ENCODE data around the gene GRM8. TPM values are rescaled to one million over a fixed set of nuclear protein-coding genes. Genes with fewer than 3 reads are reported as not detected.

GRM8 gene
- total RNA-seq (0.48 TPM), polyA plus RNA-seq (2.1 TPM)

- DNase-seq (ENCODE audit: extremely low spot score): no peak
- Histone ChIP-seq H3K27ac (ENCODE audit: low read depth) (no peak within 1 kb of the TSS), H3K4me1 (ENCODE audit: insufficient read depth) (no peaks in the 10 kb centered on the region), H3K4me3 (ENCODE audit: low read depth, low read length) (peak within 1 kb of the TSS; percentile 55), H3K36me3 (ENCODE audit: insufficient read depth) (no peaks in the 10 kb centered on the region)
- under 1% methylated on average over 62 of the region's 62 CpGs for WGBS
These were observed at the start of gene GRM8 for GRCh38 chr7:127252778-127253280. GRM8 (minus strand) TSS chr7:127252941.

- H3K4me3 ChIP-seq (ENCODE audit: low read depth, low read length): no peak overlapping the region
- DNase-seq (ENCODE audit: extremely low spot score): no peak
These were observed 38.1 kb upstream of the GRM8 start for GRCh38 chr7:127290801-127291361.

GRCh38 chr7:127290116-127290655 is 37.4 kb upstream of the GRM8 start:
- DNase-seq (ENCODE audit: extremely low spot score): no peak
- Histone ChIP-seq H3K4me1 (ENCODE audit: insufficient read depth) (no peaks in the 10 kb centered on the region), H3K36me3 (ENCODE audit: insufficient read depth) (no peaks in the 10 kb centered on the region), H3K27ac (ENCODE audit: low read depth) (no peak overlapping the region), H3K4me3 (ENCODE audit: low read depth, low read length) (no peak overlapping the region)
- WGBS: 75% methylated on average over 5 of the region's 5 CpGs

More at GRCh38 chr7:127290801-127291361, 38.1 kb upstream of the GRM8 start:
- WGBS: 77% methylated on average over 1 of the region's 1 CpG
- no peaks in the 10 kb centered on the region for H3K36me3 ChIP-seq (ENCODE audit: insufficient read depth)
- H3K4me1 ChIP-seq (ENCODE audit: insufficient read depth): no peaks in the 10 kb centered on the region
- H3K27ac ChIP-seq (ENCODE audit: low read depth): no peak overlapping the region

- no peak overlapping the region for H3K27ac ChIP-seq (ENCODE audit: low read depth)
- H3K4me1 ChIP-seq (ENCODE audit: insufficient read depth): no peaks in the 10 kb centered on the region
- DNase-seq (ENCODE audit: extremely low spot score): peak; percentile 28
- H3K36me3 ChIP-seq (ENCODE audit: insufficient read depth): no peaks in the 10 kb centered on the region
- WGBS: 81% methylated on average over 6 of the region's 6 CpGs
- no peak overlapping the region for H3K4me3 ChIP-seq (ENCODE audit: low read depth, low read length)
These were observed 34.4 kb upstream of the GRM8 start for GRCh38 chr7:127287133-127287532.

GRCh38 chr7:127270093-127270492 is 17.4 kb upstream of the GRM8 start:
- 93% methylated on average over 1 of the region's 1 CpG for WGBS

GRCh38 chr7:127266047-127266446 is 13.3 kb upstream of the GRM8 start:
- Histone ChIP-seq H3K36me3 (ENCODE audit: insufficient read depth) (no peaks in the 10 kb centered on the region), H3K27ac (ENCODE audit: low read depth) (no peak overlapping the region), H3K4me3 (ENCODE audit: low read depth, low read length) (no peak overlapping the region), H3K4me1 (ENCODE audit: insufficient read depth) (no peaks in the 10 kb centered on the region)
- DNase-seq (ENCODE audit: extremely low spot score): no peak
- WGBS: 83% methylated on average over 1 of the region's 1 CpG

More at GRCh38 chr7:127270093-127270492, 17.4 kb upstream of the GRM8 start:
- no peaks in the 10 kb centered on the region for H3K4me1 ChIP-seq (ENCODE audit: insufficient read depth)
- no peak for DNase-seq (ENCODE audit: extremely low spot score)
- no peak overlapping the region for H3K4me3 ChIP-seq (ENCODE audit: low read depth, low read length)
- no peak overlapping the region for H3K27ac ChIP-seq (ENCODE audit: low read depth)
- no peaks in the 10 kb centered on the region for H3K36me3 ChIP-seq (ENCODE audit: insufficient read depth)

GRCh38 chr7:127264219-127264618 is 11.5 kb upstream of the GRM8 start:
- Histone ChIP-seq H3K4me1 (ENCODE audit: insufficient read depth) (no peaks in the 10 kb centered on the region), H3K36me3 (ENCODE audit: insufficient read depth) (no peaks in the 10 kb centered on the region), H3K4me3 (ENCODE audit: low read depth, low read length) (no peak overlapping the region), H3K27ac (ENCODE audit: low read depth) (no peak overlapping the region)
- DNase-seq (ENCODE audit: extremely low spot score): no peak
- WGBS: 71% methylated on average over 3 of the region's 3 CpGs

- no peaks in the 10 kb centered on the region for H3K36me3 ChIP-seq (ENCODE audit: insufficient read depth)
- H3K4me1 ChIP-seq (ENCODE audit: insufficient read depth): no peaks in the 10 kb centered on the region
- DNase-seq (ENCODE audit: extremely low spot score): no peak
- H3K27ac ChIP-seq (ENCODE audit: low read depth): no peak overlapping the region
- 64% methylated on average over 6 of the region's 6 CpGs for WGBS
- no peak overlapping the region for H3K4me3 ChIP-seq (ENCODE audit: low read depth, low read length)
These were observed 5.4 kb upstream of the GRM8 start for GRCh38 chr7:127258111-127258510.

GRCh38 chr7:127257086-127257485 is 4.3 kb upstream of the GRM8 start:
- Histone ChIP-seq H3K4me1 (ENCODE audit: insufficient read depth) (no peaks in the 10 kb centered on the region), H3K27ac (ENCODE audit: low read depth) (no peak overlapping the region), H3K4me3 (ENCODE audit: low read depth, low read length) (no peak overlapping the region), H3K36me3 (ENCODE audit: insufficient read depth) (no peaks in the 10 kb centered on the region)
- DNase-seq (ENCODE audit: extremely low spot score): no peak
- WGBS: 20% methylated on average over 2 of the region's 2 CpGs

GRCh38 chr7:127256041-127256725 is 3.4 kb upstream of the GRM8 start:
- Histone ChIP-seq H3K36me3 (ENCODE audit: insufficient read depth) (no peaks in the 10 kb centered on the region), H3K27ac (ENCODE audit: low read depth) (no peak overlapping the region), H3K4me3 (ENCODE audit: low read depth, low read length) (no peak overlapping the region), H3K4me1 (ENCODE audit: insufficient read depth) (no peaks in the 10 kb centered on the region)
- 76% methylated on average over 2 of the region's 2 CpGs for WGBS
- no peak for DNase-seq (ENCODE audit: extremely low spot score)

- no peaks in the 10 kb centered on the region for H3K4me1 ChIP-seq (ENCODE audit: insufficient read depth)
- 21% methylated on average over 11 of the region's 11 CpGs for WGBS
- H3K36me3 ChIP-seq (ENCODE audit: insufficient read depth): no peaks in the 10 kb centered on the region
- H3K27ac ChIP-seq (ENCODE audit: low read depth): no peak overlapping the region
- H3K4me3 ChIP-seq (ENCODE audit: low read depth, low read length): no peak overlapping the region
- no peak for DNase-seq (ENCODE audit: extremely low spot score)
These were observed 1.5 kb upstream of the GRM8 start for GRCh38 chr7:127254163-127254684.

- Histone ChIP-seq H3K4me1 (ENCODE audit: insufficient read depth) (no peaks in the 10 kb centered on the region), H3K36me3 (ENCODE audit: insufficient read depth) (no peaks in the 10 kb centered on the region), H3K27ac (ENCODE audit: low read depth) (no peak overlapping the region), H3K4me3 (ENCODE audit: low read depth, low read length) (peak overlapping the region; percentile 55)
- no peak for DNase-seq (ENCODE audit: extremely low spot score)
- under 1% methylated on average over 84 of the region's 84 CpGs for WGBS
These were observed 781 bp upstream of the GRM8 start for GRCh38 chr7:127253281-127254162.

- Histone ChIP-seq H3K27ac (ENCODE audit: low read depth) (no peak overlapping the region), H3K4me3 (ENCODE audit: low read depth, low read length) (peak overlapping the region; percentile 55), H3K4me1 (ENCODE audit: insufficient read depth) (no peaks in the 10 kb centered on the region), H3K36me3 (ENCODE audit: insufficient read depth) (no peaks in the 10 kb centered on the region)
- under 1% methylated on average over 11 of the region's 11 CpGs for WGBS
- no peak for DNase-seq (ENCODE audit: extremely low spot score)
These were observed 396 bp downstream of the GRM8 start for GRCh38 chr7:127252377-127252713.

Measured in urinary bladder (tissue), 4 donors.